ENCODE data around the gene PTPRCAP.

Gene PTPRCAP

DNA sequence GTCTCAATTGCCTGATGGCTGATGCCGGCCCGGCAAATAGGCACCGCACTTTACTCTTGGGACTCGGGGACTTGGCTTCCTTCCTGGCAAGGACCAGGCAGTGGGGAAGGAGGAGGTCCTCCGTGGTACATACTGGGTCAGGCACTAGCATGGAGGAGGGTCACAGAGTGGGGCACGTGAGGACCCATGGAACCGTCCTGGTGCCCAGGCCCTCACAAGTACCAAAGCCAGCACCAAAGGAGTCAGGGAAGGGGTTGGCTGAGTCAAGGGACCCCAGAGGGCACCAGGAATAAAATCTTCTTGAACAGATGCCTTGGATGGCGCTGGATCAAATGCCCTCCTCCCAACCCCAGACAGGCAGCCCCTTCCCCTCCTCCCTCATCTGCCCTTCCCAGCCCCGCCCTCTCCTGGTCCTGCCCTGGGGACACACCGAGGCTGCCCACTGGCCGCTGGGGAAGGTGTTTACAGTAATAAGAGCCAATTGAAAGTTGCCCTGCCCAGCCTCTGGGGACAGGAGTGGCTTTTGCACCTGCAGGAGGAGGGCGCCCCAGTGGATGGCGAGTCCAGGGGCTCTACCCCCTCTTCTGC lies 27.6 kb downstream of the PTPRCAP start:
- H3K79me2 ChIP-seq (ENCODE audit: insufficient read depth, low read depth), result no peaks in the 10 kb centered on the region
- H3K4me2 ChIP-seq, result no peak overlapping the region
- H3K4me1 ChIP-seq (ENCODE audit: low read depth, poor library complexity, severe bottlenecking), result no peaks in the 10 kb centered on the region
- no peaks in the 10 kb centered on the region for H3K36me3 ChIP-seq (ENCODE audit: insufficient read depth)
- H3K27ac ChIP-seq, result no peak overlapping the region
- no peak overlapping the region for H3K9ac ChIP-seq
- H2AFZ ChIP-seq (ENCODE audit: low read depth), result no peak overlapping the region
- H3K4me3 ChIP-seq (IDR thresholded peaks at IDR 0.05; ENCODE audit: insufficient read depth, low read depth, low read length), result no peak overlapping the region
- peaks cover 14% of the 10 kb centered on the region; the same call in 1 of the 2 replicates for H3K27me3 ChIP-seq (ENCODE audit: insufficient read depth, low read depth)
- no peaks in the 10 kb centered on the region for H4K20me1 ChIP-seq (ENCODE audit: insufficient read depth)
- TF ChIP-seq, protein P1, sequence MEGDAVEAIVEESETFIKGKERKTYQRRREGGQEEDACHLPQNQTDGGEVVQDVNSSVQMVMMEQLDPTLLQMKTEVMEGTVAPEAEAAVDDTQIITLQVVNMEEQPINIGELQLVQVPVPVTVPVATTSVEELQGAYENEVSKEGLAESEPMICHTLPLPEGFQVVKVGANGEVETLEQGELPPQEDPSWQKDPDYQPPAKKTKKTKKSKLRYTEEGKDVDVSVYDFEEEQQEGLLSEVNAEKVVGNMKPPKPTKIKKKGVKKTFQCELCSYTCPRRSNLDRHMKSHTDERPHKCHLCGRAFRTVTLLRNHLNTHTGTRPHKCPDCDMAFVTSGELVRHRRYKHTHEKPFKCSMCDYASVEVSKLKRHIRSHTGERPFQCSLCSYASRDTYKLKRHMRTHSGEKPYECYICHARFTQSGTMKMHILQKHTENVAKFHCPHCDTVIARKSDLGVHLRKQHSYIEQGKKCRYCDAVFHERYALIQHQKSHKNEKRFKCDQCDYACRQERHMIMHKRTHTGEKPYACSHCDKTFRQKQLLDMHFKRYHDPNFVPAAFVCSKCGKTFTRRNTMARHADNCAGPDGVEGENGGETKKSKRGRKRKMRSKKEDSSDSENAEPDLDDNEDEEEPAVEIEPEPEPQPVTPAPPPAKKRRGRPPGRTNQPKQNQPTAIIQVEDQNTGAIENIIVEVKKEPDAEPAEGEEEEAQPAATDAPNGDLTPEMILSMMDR (conservative IDR thresholded peaks at IDR 0.05; ENCODE audit: low read depth, low read length), result no peak

DNA sequence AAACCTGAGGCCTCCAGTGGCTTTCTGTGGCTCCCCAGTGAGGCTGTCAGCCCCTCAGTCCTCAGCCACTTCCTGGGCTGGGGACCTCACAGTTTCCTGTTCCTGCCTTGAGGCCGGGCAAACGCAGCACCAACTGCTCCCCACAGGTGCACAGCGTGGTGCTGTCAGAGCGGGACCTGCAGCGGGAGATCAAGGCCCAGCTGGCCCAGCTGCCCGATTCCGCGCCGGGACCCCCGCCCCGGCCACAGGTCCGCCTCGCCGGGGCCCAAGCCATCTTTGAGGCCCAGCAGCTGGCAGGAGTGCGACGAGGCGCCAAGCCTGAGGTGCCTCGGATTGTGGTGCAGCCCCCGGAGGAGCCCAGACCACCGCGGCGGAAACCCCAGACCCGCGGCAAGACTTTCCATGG lies 28.2 kb downstream of the PTPRCAP start:
- Histone ChIP-seq H3K79me2 (ENCODE audit: insufficient read depth, low read depth) (no peaks in the 10 kb centered on the region), H3K27ac (no peak overlapping the region), H3K36me3 (ENCODE audit: insufficient read depth) (no peaks in the 10 kb centered on the region), H2AFZ (ENCODE audit: low read depth) (no peak overlapping the region), H3K4me3 (IDR thresholded peaks at IDR 0.05; ENCODE audit: insufficient read depth, low read depth, low read length) (no peak overlapping the region), H4K20me1 (ENCODE audit: insufficient read depth) (no peaks in the 10 kb centered on the region), H3K4me1 (ENCODE audit: low read depth, poor library complexity, severe bottlenecking) (no peaks in the 10 kb centered on the region), H3K4me2 (no peak overlapping the region), H3K9ac (no peak overlapping the region), H3K27me3 (ENCODE audit: insufficient read depth, low read depth) (peaks cover 12% of the 10 kb centered on the region; the same call in 1 of the 2 replicates)
- TF ChIP-seq, protein P1 (conservative IDR thresholded peaks at IDR 0.05; ENCODE audit: low read depth, low read length), result no peak

DNA sequence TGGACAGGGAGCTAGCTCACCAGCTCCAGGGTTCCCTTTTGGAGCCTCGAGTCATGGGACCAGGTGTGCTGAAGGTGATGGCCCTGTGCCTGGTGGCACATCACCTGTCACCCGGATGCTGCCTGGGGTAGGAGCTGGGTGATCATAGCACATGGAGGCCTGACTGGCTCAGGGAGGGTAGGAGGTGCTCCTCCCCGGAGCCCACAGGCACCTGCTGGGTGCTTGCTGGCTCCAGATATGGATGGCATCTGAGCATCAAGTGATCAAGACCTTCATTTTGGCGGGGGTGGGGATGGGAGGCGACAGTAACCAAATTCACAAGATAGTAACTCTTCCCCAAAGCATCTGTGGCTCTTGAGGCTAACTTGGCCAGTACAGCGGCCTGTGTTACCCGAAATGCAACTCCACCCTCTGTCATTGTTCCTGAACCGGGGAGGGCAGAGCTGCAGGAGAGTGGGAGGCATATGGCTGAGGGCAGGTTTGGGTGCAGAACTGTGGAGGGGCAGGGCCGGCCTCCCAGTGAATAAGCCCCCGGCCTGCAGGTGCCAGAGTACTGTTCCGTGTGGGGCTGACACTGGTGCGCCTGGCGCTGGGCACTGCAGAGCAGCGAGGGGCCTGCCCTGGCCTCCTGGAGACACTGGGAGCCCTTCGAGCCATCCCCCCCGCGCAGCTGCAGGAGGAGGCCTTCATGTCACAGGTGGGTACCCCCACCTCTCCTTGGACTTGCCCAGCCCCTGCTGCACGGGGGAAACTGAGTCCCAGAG lies 28.9 kb downstream of the PTPRCAP start:
- TF ChIP-seq, protein P1 (conservative IDR thresholded peaks at IDR 0.05; ENCODE audit: low read depth, low read length), result no peak
- Histone ChIP-seq H3K4me3 (IDR thresholded peaks at IDR 0.05; ENCODE audit: insufficient read depth, low read depth, low read length) (no peak overlapping the region), H3K27ac (no peak overlapping the region), H3K4me1 (ENCODE audit: low read depth, poor library complexity, severe bottlenecking) (no peaks in the 10 kb centered on the region), H3K36me3 (ENCODE audit: insufficient read depth) (no peaks in the 10 kb centered on the region), H3K9ac (no peak overlapping the region), H3K4me2 (no peak overlapping the region), H3K79me2 (ENCODE audit: insufficient read depth, low read depth) (no peaks in the 10 kb centered on the region), H2AFZ (ENCODE audit: low read depth) (no peak overlapping the region), H3K27me3 (ENCODE audit: insufficient read depth, low read depth) (peaks cover 10% of the 10 kb centered on the region; the same call in 1 of the 2 replicates), H4K20me1 (ENCODE audit: insufficient read depth) (no peaks in the 10 kb centered on the region)

DNA sequence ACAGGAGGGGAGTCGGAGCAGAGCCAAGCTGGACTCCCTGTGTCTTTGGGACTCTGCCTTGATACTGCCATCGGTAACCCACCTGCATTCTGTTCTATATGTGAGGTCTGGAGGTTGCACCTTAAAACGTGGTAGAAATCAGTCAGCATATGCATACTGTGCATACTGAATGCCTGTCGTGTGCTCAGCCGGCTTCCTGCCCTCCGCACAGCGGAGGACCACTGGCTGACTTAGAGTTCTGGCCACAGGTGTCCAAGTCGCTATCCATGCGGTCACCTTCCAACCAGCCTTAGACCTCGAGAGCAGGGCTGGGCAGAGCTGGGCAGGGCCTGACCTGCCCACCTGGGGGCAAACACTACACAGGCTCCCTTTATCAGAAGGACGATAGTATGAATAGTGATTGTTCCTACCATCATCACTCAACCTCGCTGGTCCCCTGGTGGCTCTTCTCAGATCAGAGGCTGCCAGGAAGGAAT lies 29.8 kb downstream of the PTPRCAP start:
- Histone ChIP-seq H3K79me2 (ENCODE audit: insufficient read depth, low read depth) (no peaks in the 10 kb centered on the region), H3K9ac (no peak overlapping the region), H3K27ac (no peak overlapping the region), H3K27me3 (ENCODE audit: insufficient read depth, low read depth) (peaks cover 8% of the 10 kb centered on the region; the same call in 1 of the 2 replicates), H3K4me2 (no peak overlapping the region), H4K20me1 (ENCODE audit: insufficient read depth) (no peaks in the 10 kb centered on the region), H3K4me3 (IDR thresholded peaks at IDR 0.05; ENCODE audit: insufficient read depth, low read depth, low read length) (no peak overlapping the region), H3K4me1 (ENCODE audit: low read depth, poor library complexity, severe bottlenecking) (no peaks in the 10 kb centered on the region), H2AFZ (ENCODE audit: low read depth) (no peak overlapping the region), H3K36me3 (ENCODE audit: insufficient read depth) (no peaks in the 10 kb centered on the region)
- TF ChIP-seq, protein P1 (conservative IDR thresholded peaks at IDR 0.05; ENCODE audit: low read depth, low read length), result no peak

Data from KMS-11 (cell line).